GM10266 (cell line): ENCODE data around the gene ZC3HAV1.
"Not testable (repeated sequence)": the region's sequence is repeated elsewhere in the genome, so short reads cannot be mapped to it uniquely, and the experiment has no call there.

ENCODE experiments used
- DNase-seq: peaks from one replicate; pipeline ENCODE4 v3.0.0; 2012; ENCODE audit errors: extremely low spot score
- CTCF ChIP-seq: IDR thresholded peaks from 2 replicates; pipeline ENCODE4 v1.5.1; 2012; ENCODE audit warnings: mild to moderate bottlenecking, low read depth; ENCODE audit not compliant: control insufficient read depth, insufficient read depth; ENCODE audit errors: missing control alignments

ZC3HAV1 gene

GRCh38 chr7:139081584-139081983 is 27.9 kb downstream of the ZC3HAV1 start:
- no peak for DNase-seq
- no peak for TF ChIP-seq CTCF

- no peak for DNase-seq
- TF ChIP-seq CTCF, result no peak
Measured at GRCh38 chr7:139080905-139081304, 28.6 kb downstream of the ZC3HAV1 start.

- no peak for DNase-seq
- no peak for TF ChIP-seq CTCF
Measured at GRCh38 chr7:139079861-139080260, 29.7 kb downstream of the ZC3HAV1 start.

- DNase-seq, result no peak
- TF ChIP-seq CTCF, result no peak
Measured at GRCh38 chr7:139078911-139079310, 30.6 kb downstream of the ZC3HAV1 start.

GRCh38 chr7:139078399-139078798 is 31.1 kb downstream of the ZC3HAV1 start:
- no peak for TF ChIP-seq CTCF
- DNase-seq, result no peak

GRCh38 chr7:139077706-139078105 is 31.8 kb downstream of the ZC3HAV1 start:
- not testable (repeated sequence) for DNase-seq

GRCh38 chr7:139075871-139076686 is 33.4 kb downstream of the ZC3HAV1 start:
- DNase-seq, result no peak
- TF ChIP-seq CTCF, result no peak
